Activated naive CD4-positive, alpha-beta T cell treated with anti-CD3 and anti-CD28 coated beads, Interleukin-2, amount 50 U/mL, for 24 hours (primary cell): ENCODE measurements around the gene TBC1D1.
A peak's percentile ranks its signal among the peaks of the same experiment; 100 is the strongest.

Source experiments
- H3K27ac Mint-ChIP-seq: one replicate; pipeline ENCODE4 v1.8.0; 2021; ENCODE audit warnings: mild to moderate bottlenecking, mixed read lengths
- H3K27me3 Mint-ChIP-seq: one replicate; pipeline ENCODE4 v1.8.0; 2021; ENCODE audit warnings: mixed read lengths
- H3K36me3 Mint-ChIP-seq: one replicate; pipeline ENCODE4 v1.8.0; 2021; ENCODE audit warnings: mixed read lengths
- H3K4me1 Mint-ChIP-seq: one replicate; pipeline ENCODE4 v1.8.0; 2021; ENCODE audit warnings: mixed read lengths
- H3K4me3 Mint-ChIP-seq: one replicate; pipeline ENCODE4 v1.8.0; 2021; ENCODE audit warnings: mild to moderate bottlenecking, mixed read lengths
- H3K9me3 Mint-ChIP-seq: one replicate; pipeline ENCODE4 v1.8.0; 2021; ENCODE audit warnings: mixed read lengths

TBC1D1 gene

DNA sequence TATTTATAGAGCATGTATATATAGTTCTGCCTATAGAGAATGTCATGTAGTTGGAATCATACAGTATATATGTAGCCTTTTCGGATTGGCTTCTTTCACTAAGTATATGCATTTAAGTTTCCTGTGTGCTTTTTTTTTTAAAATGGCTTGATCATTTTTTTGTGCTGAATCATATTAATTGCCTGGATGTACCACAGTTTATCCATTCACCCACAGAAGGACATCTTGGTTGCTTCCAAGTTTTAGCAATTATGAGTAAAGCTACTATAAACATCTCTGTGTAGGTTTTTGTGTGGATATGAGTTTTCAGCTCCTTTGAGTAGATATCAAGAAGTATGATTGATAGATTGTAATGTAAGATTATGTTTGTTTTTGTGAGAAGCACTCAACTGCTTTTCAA lies 93.1 kb downstream of the TBC1D1 start:
- Mint-ChIP-seq H3K4me1 (peaks cover 41% of the 10 kb centered on the region), H3K4me3 (no peak overlapping the region)

DNA sequence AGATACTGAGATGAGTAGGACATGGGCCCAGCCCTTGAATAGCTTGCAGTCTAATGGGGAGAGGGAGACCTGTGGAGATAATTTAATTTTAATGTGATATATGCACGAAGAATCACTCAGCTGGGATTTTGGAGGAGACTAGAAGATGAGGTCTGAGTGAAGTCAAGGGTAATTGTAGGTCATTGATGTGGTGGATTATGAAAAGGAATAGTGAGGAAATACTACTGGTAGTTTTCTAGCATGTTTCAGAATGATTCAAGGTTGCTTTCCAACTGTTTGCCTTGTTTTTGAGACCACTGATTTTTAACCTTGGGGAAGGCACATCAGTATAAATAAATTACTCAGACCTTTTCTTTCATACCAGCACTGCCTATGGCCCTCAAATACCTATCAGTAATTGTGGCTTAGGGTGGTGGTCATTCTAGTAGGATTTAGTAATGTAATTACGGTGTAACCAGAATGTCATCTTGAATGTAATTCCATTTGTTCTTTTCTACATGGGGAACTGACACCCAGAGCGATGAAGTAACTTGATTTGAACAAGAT lies 94.9 kb downstream of the TBC1D1 start:
- Mint-ChIP-seq H3K4me1 (peaks cover 37% of the 10 kb centered on the region), H3K27me3 (no peaks in the 10 kb centered on the region), H3K27ac (no peak overlapping the region), H3K4me3 (no peak overlapping the region), H3K36me3 (peaks cover 3% of the 10 kb centered on the region), H3K9me3 (no peaks in the 10 kb centered on the region)

More for the DNA sequence above, 93.1 kb downstream of the TBC1D1 start:
- no peak overlapping the region for H3K27ac Mint-ChIP-seq
- H3K36me3 Mint-ChIP-seq: peaks cover 3% of the 10 kb centered on the region
- H3K27me3 Mint-ChIP-seq: no peaks in the 10 kb centered on the region
- no peaks in the 10 kb centered on the region for H3K9me3 Mint-ChIP-seq

GRCh38 chr4:37988670-37989069 lies 97.8 kb downstream of the TBC1D1 start:
- no peak overlapping the region for H3K27ac Mint-ChIP-seq
- H3K27me3 Mint-ChIP-seq: no peaks in the 10 kb centered on the region
- no peak overlapping the region for H3K4me3 Mint-ChIP-seq
- peaks cover 8% of the 10 kb centered on the region for H3K36me3 Mint-ChIP-seq
- no peaks in the 10 kb centered on the region for H3K9me3 Mint-ChIP-seq
- peaks cover 24% of the 10 kb centered on the region for H3K4me1 Mint-ChIP-seq

- Mint-ChIP-seq H3K4me1 (peaks cover 29% of the 10 kb centered on the region), H3K27me3 (no peaks in the 10 kb centered on the region), H3K36me3 (peaks cover 8% of the 10 kb centered on the region), H3K4me3 (no peak overlapping the region), H3K9me3 (no peaks in the 10 kb centered on the region), H3K27ac (no peak overlapping the region)
Measured at GRCh38 chr4:37989398-37990260, 98.7 kb downstream of the TBC1D1 start.

DNA sequence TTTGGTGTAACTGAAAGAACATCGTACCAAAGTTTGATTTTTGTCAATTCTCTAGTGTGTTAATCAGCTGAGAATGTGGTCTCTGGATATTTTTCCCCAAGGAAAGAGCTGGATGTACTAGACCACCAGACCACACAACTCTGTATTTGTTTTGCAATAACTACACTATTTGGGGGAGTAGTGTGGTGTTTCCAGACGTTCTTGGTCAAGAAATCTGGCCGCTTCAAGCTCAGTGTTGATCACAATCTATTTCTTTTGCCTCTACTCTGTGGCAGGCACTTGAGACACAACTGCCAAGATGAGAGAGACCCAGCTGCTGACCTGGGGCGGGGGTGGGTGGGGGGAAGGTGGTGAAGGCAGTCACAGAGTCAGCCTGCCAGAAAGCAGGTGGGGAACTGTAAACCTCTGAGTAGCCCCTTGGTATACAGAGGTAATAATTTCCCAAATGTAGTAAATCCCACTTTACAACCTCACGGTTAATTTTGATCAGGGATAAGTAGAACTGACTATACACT lies 99.9 kb downstream of the TBC1D1 start:
- H3K27ac Mint-ChIP-seq: no peak overlapping the region
- no peak overlapping the region for H3K4me3 Mint-ChIP-seq
- peaks cover 36% of the 10 kb centered on the region for H3K4me1 Mint-ChIP-seq
- no peaks in the 10 kb centered on the region for H3K9me3 Mint-ChIP-seq
- no peaks in the 10 kb centered on the region for H3K27me3 Mint-ChIP-seq
- peaks cover 8% of the 10 kb centered on the region for H3K36me3 Mint-ChIP-seq

GRCh38 chr4:37991623-37992410 lies 100.9 kb downstream of the TBC1D1 start:
- Mint-ChIP-seq H3K4me3 (no peak overlapping the region), H3K9me3 (no peaks in the 10 kb centered on the region)

DNA sequence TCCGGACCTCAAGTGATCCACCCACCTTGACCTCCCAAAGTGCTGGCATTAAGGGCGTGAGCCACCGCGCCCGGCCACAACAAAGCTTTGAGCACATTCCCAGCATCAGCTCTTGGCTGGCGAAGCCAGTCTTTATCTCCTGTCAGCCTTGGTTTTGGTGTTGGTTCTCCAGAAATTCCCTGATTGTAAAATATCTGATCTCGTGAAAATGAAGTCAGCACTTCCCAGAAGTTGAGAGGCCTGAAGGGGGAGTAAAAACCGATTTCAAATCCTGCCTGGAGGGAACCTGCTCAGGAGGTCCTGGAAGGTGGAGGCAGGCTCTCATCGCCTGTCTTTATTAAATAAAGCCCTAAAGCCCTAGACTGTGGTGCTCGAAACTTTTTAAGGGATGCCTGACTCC lies 102.9 kb downstream of the TBC1D1 start:
- Mint-ChIP-seq H3K36me3 (peaks cover 5% of the 10 kb centered on the region), H3K27ac (no peak overlapping the region), H3K9me3 (no peaks in the 10 kb centered on the region), H3K27me3 (no peaks in the 10 kb centered on the region), H3K4me3 (no peak overlapping the region), H3K4me1 (peaks cover 53% of the 10 kb centered on the region)

More at GRCh38 chr4:37991623-37992410, 100.9 kb downstream of the TBC1D1 start:
- no peaks in the 10 kb centered on the region for H3K27me3 Mint-ChIP-seq
- peaks cover 43% of the 10 kb centered on the region for H3K4me1 Mint-ChIP-seq
- peaks cover 8% of the 10 kb centered on the region for H3K36me3 Mint-ChIP-seq
- peak overlapping the region; percentile 2 for H3K27ac Mint-ChIP-seq

DNA sequence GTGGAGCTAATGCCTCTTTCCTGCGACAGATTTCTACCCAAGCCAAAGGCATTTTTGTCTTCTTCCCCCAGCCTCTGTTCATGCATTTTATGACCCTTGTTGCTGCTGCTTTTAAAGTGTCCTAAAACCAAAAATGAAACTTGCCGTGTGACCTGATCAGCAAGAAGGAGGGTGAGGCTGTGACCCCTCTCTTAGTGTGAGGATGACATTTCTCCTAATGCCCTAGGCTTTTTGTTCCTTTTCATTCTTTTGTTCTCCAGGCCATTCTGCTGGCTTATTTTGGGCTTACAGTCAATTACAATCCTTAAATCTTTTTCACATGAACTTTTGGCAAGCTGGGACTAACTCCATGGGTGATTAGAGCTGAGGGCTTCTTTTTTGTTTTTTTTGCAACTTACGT lies 103.7 kb downstream of the TBC1D1 start:
- Mint-ChIP-seq H3K27ac (no peak overlapping the region), H3K27me3 (no peaks in the 10 kb centered on the region), H3K9me3 (no peaks in the 10 kb centered on the region), H3K36me3 (peaks cover 5% of the 10 kb centered on the region), H3K4me1 (peaks cover 56% of the 10 kb centered on the region), H3K4me3 (no peak overlapping the region)

DNA sequence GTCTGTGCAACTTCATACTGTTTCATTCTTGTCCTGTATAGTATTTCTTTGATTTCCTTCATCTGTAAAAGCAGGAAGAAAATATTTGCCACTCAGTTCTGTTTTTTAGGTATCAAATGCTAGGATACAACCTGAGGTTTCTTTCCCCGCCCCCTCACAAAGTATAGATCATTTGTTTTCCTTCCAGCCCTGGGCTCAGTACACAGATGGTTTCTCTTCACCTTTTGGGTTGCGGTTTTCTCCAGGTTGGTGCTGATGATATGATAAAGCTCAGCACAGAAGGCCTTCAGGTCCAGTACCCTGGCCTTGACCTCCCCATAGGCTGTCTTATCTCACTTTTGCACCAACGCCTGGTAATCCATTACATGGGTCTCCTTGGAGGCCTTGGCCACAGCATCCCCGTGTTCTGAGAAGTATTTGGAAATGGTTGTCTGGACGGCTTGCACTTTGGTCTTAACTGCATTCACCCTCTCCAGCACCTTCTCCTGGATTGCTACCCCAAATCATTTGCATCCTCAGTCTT lies 104.5 kb downstream of the TBC1D1 start:
- H3K27me3 Mint-ChIP-seq: no peaks in the 10 kb centered on the region
- H3K4me3 Mint-ChIP-seq: no peak overlapping the region
- no peak overlapping the region for H3K27ac Mint-ChIP-seq
- peaks cover 5% of the 10 kb centered on the region for H3K36me3 Mint-ChIP-seq
- peaks cover 60% of the 10 kb centered on the region for H3K4me1 Mint-ChIP-seq
- no peaks in the 10 kb centered on the region for H3K9me3 Mint-ChIP-seq

- Mint-ChIP-seq H3K27ac (no peak overlapping the region), H3K4me1 (peaks cover 66% of the 10 kb centered on the region), H3K36me3 (peaks cover 5% of the 10 kb centered on the region), H3K27me3 (no peaks in the 10 kb centered on the region), H3K9me3 (no peaks in the 10 kb centered on the region), H3K4me3 (no peak overlapping the region)
Measured at GRCh38 chr4:37995981-37996775, 105.3 kb downstream of the TBC1D1 start.

DNA sequence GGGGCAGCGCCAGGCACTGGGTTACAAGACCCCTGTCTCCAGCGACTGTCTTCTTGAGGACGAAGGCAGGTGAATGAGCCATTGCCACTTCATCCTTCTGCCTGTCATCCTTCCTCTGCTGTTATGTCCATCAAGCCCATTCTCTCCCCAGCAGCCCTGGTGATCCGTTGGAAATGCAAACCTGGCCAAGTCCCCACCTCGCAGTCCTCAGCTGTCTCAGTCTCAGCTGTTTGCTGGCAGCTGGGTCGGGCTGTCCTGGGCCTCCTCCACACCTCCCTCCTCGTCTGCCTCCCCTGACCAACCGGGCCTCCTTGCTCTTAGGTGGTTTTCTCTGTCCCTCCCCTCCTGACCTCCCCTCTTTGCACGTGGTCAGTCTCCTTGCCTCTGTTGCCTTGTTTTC lies 107.3 kb downstream of the TBC1D1 start:
- Mint-ChIP-seq H3K36me3 (peaks cover 3% of the 10 kb centered on the region), H3K4me3 (no peak overlapping the region), H3K27me3 (no peaks in the 10 kb centered on the region), H3K27ac (no peak overlapping the region), H3K9me3 (no peaks in the 10 kb centered on the region), H3K4me1 (peaks cover 79% of the 10 kb centered on the region)

GRCh38 chr4:37999000-37999716 lies 108.3 kb downstream of the TBC1D1 start:
- no peaks in the 10 kb centered on the region for H3K9me3 Mint-ChIP-seq
- H3K4me3 Mint-ChIP-seq: peak overlapping the region; percentile 2
- H3K4me1 Mint-ChIP-seq: peaks cover 81% of the 10 kb centered on the region
- no peak overlapping the region for H3K27ac Mint-ChIP-seq
- no peaks in the 10 kb centered on the region for H3K27me3 Mint-ChIP-seq
- peaks cover 3% of the 10 kb centered on the region for H3K36me3 Mint-ChIP-seq

DNA sequence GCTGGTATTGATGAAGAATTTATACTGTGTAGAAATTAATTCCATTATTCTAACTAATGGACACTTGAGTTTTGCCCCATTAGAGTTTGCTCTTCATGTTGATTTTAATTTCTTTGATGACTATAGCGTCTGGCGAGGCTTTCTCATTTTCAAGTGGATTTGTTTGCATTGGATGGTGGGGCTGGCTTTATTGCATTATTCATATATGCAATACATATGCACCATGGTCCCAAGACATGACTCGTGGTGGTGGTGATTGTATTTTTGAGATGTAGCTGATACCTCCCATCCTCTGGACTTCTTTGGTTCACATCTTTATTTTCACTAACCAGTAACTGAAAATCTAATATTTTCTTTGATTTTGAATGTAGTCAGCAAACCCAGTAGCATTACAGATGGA lies 109.1 kb downstream of the TBC1D1 start:
- H3K4me3 Mint-ChIP-seq: no peak overlapping the region
- no peak overlapping the region for H3K27ac Mint-ChIP-seq
- no peaks in the 10 kb centered on the region for H3K9me3 Mint-ChIP-seq
- H3K4me1 Mint-ChIP-seq: peaks cover 81% of the 10 kb centered on the region
- peaks cover 3% of the 10 kb centered on the region for H3K36me3 Mint-ChIP-seq
- no peaks in the 10 kb centered on the region for H3K27me3 Mint-ChIP-seq

DNA sequence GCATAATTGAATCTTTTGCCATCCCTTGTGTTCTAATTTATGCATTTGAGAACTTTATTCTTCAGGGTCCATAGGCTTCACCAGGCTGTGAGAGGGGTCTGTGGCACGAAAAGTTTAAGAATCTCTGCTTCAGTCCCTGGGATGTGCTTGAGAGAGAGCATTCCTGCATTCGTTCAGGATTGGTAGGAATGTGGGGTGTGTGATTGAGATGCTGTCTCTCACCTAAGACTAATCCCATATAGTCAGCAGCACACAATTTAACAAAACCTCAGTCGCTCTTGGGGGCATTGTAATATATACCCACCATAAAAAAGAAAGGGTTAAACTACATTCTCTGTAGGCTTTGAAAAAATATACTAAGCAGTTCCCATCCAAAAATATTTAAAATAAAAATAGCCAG lies 111.0 kb downstream of the TBC1D1 start:
- peaks cover 75% of the 10 kb centered on the region for H3K4me1 Mint-ChIP-seq
- peaks cover 3% of the 10 kb centered on the region for H3K36me3 Mint-ChIP-seq
- no peaks in the 10 kb centered on the region for H3K9me3 Mint-ChIP-seq
- no peak overlapping the region for H3K27ac Mint-ChIP-seq
- no peaks in the 10 kb centered on the region for H3K27me3 Mint-ChIP-seq
- no peak overlapping the region for H3K4me3 Mint-ChIP-seq
